ENCODE measurements around the gene C20orf96. TPM values are rescaled to one million over a fixed set of nuclear protein-coding genes. Genes with fewer than 3 reads are reported as not detected.

The C20orf96 gene
- total and polyA plus RNA-seq, 2 of the 4 experiments (the other 2 are of a cell fraction) = 2.0 to 9.8 TPM

- ChIA-PET CTCF (interaction anchor here (0.8 to 1.5 kb wide), 2 partner anchors 9 to 28 kb away, joined by 3 to 4 read pairs; partner anchors contain the start of gene ZCCHC3), POLR2A (ENCODE audit: unreplicated experiment) (interaction anchor here (0.5 kb wide), 1 partner anchor 26 kb away, joined by 3 read pairs; no protein-coding TSS in a partner anchor)
- Histone ChIP-seq H3K4me3 (ENCODE audit: insufficient read depth, low read depth, low read length) (peak overlapping the region; percentile 94), H3K4me2 (ENCODE audit: low read depth, low read length) (peak overlapping the region; percentile 91), H3K79me1 (ENCODE audit: low read depth in 1 of 2, low read length in 2 of 2) (peaks cover 15 to 28% of the 10 kb centered on the region in 2 experiments; a peak in 3 of 4 replicates), H2BK20ac (ENCODE audit: low read depth, low read length) (0 out of 2 replicates have a peak overlapping the region, but pooled peaks have one; percentile 11), H3K27me3 (ENCODE audit: control insufficient read depth, insufficient read depth, low read length) (no peaks in the 10 kb centered on the region), H2AK9ac (replicated peaks; ENCODE audit: low read depth, low read length, poor library complexity) (peak overlapping the region; percentile 98), H4K91ac (ENCODE audit: insufficient read depth, low read depth, low read length) (peak overlapping the region; percentile 89), H3K18ac (ENCODE audit: low read depth, low read length) (peak overlapping the region; percentile 49), H3K14ac (replicated peaks; ENCODE audit: low read depth, low read length) (peak overlapping the region; percentile 84), H3K36me3 (ENCODE audit: control insufficient read depth, insufficient read depth, low read length) (peaks cover 4% of the 10 kb centered on the region; the same call in 1 of the 2 replicates), H2AK5ac (ENCODE audit: low read depth, low read length) (peak overlapping the region; percentile 93), H3K56ac (ENCODE audit: extremely low read depth, insufficient read depth, low read length) (peak overlapping the region; percentile 87), H4K8ac (ENCODE audit: low read depth in 2 of 2, low read length in 2 of 2) (peak overlapping the region; percentile 77 to 87), H3K9ac (ENCODE audit: low read depth, low read length) (peak overlapping the region; percentile 83), H3K4me1 (ENCODE audit: control insufficient read depth, insufficient read depth, low read length) (peaks cover 10% of the 10 kb centered on the region), H2BK15ac (ENCODE audit: low read depth, low read length) (peak overlapping the region; percentile 79; the same call in 2 of the 3 replicates), H3K27ac (ENCODE audit: insufficient read depth, low read length) (peak overlapping the region; percentile 69), H2AFZ (replicated peaks; ENCODE audit: low read length, poor library complexity) (peak overlapping the region; percentile 97), H2BK120ac (ENCODE audit: low read depth, low read length) (peak overlapping the region; percentile 80), H3K23ac (ENCODE audit: low read depth, low read length) (peak overlapping the region; percentile 95), H3K9me1 (ENCODE audit: insufficient read depth, low read length) (peaks cover 4% of the 10 kb centered on the region; the same call in 1 of the 2 replicates), H4K20me1 (ENCODE audit: insufficient read depth, low read length) (peaks cover 28% of the 10 kb centered on the region), H3K9me3 (ENCODE audit: control insufficient read depth, insufficient read depth, low read length) (peaks cover 2% of the 10 kb centered on the region; the same call in 1 of the 2 replicates), H3K4ac (ENCODE audit: low read depth, low read length) (peak overlapping the region; percentile 88), H4K5ac (ENCODE audit: low read depth, low read length) (peak overlapping the region; percentile 43), H2BK5ac (ENCODE audit: low read depth, low read length, poor library complexity, severe bottlenecking) (peak overlapping the region; percentile 77)
- intact Hi-C loops (cut with micrococcal nuclease) = no loop called here
- 0% methylated on average over 23 of the region's 69 CpGs; no CpG with 5 or more reads in 1 of the 2 experiments for WGBS, 2 experiments (ENCODE audit: extremely low coverage in 2 of 2, insufficient read length in 1 of 2)
- in situ Hi-C loops (cut with MboI; ENCODE audit: low sequenced_read_pairs) = no loop called here
- peak; percentile 72 for DNase-seq
- ATAC-seq (ENCODE audit: low read depth) = peak; percentile 45
- dilution Hi-C loops (cut with HindIII; ENCODE audit: low sequenced_read_pairs, unreplicated experiment) = no loop called here
- no TSS peak for BruUV-seq (replicated peaks)
- TF ChIP-seq ELK1 (IDR thresholded peaks at IDR 0.05; ENCODE audit: borderline replicate concordance, low read depth, low read length) (no peak), MAZ (IDR thresholded peaks at IDR 0.05; ENCODE audit: borderline replicate concordance, low read depth, low read length) (peak; percentile 79; the same call in 1 of the 2 replicates), CHD1 (IDR thresholded peaks at IDR 0.05; ENCODE audit: low read depth, low read length) (no peak), MXI1 (IDR thresholded peaks at IDR 0.05; ENCODE audit: borderline replicate concordance, low read depth, low read length) (peak; percentile 99), BHLHE40 (IDR thresholded peaks at IDR 0.05; ENCODE audit: low read depth, low read length) (peak; percentile 97), CTCF (conservative IDR thresholded peaks at IDR 0.05; ENCODE audit: low read depth, low read length) (peak; percentile 24; the same call in 1 of the 2 replicates)
- TF ChIP-seq, protein P1, sequence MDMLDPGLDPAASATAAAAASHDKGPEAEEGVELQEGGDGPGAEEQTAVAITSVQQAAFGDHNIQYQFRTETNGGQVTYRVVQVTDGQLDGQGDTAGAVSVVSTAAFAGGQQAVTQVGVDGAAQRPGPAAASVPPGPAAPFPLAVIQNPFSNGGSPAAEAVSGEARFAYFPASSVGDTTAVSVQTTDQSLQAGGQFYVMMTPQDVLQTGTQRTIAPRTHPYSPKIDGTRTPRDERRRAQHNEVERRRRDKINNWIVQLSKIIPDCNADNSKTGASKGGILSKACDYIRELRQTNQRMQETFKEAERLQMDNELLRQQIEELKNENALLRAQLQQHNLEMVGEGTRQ (IDR thresholded peaks at IDR 0.05; ENCODE audit: low read depth, low read length) = peak; percentile 81
Observed at GRCh38 chr20:324177-325044, 33.9 kb upstream of the C20orf96 start.
